Endothelial cell of umbilical vein (primary cell): ENCODE measurements around the gene KCNC1. TPM values are rescaled to one million over a fixed set of nuclear protein-coding genes. Genes with fewer than 3 reads are reported as not detected.
A peak's percentile ranks its signal among the peaks of the same experiment; 100 is the strongest.

Experiments used
- BruUV-seq: library from RNA; stranded (reverse); fragments of 400-500 nt; replicated peaks from 2 replicates; lab custom pipeline; 2021; lab: Mats Ljungman, UMichigan
- CTCF ChIA-PET: fragments of 300-600, 350-600 bp; sonication (Branson Sonifier 250); formaldehyde crosslinking; loops from one replicate; lab custom pipeline; 2021; ENCODE audit warnings: antibody characterized with exemption, inconsistent platforms; lab: Charles Lee
- POLR2A ChIA-PET: fragments of 300-600, 350-600 bp; sonication (Branson Sonifier 250); formaldehyde crosslinking; loops from one replicate; lab custom pipeline; 2021; ENCODE audit warnings: antibody characterized with exemption, inconsistent platforms; lab: Charles Lee
- DNase-seq: peaks from one replicate; pipeline ENCODE4 v3.0.0-alpha.2; 2011; ENCODE audit warnings: low read depth, low spot score
- FAIRE-seq: peaks from 2 replicates; lab custom pipeline; 2011; peaks lifted over from hg19 to GRCh38; lab: Jason Lieb, UNC
- H2AFZ ChIP-seq: 2 replicates; pipeline ENCODE4 v1.6.0; 2012; ENCODE audit warnings: low read depth, low read length, control low read depth, inconsistent platforms
- H3K27ac ChIP-seq: 2 replicates; pipeline ENCODE4 v1.5.1; 2011; ENCODE audit warnings: low read depth, mild to moderate bottlenecking, control low read depth, low read length, moderate library complexity; ENCODE audit not compliant: insufficient read depth
- H3K27me3 ChIP-seq, 2 experiments: 2 replicates each; pipeline versions ENCODE4 v1.6.0 to v1.6.1; 2011; ENCODE audit warnings: low read length in 2 of 2, mixed read lengths in 1 of 2; ENCODE audit not compliant: control insufficient read depth in 2 of 2, insufficient read depth in 2 of 2
- H3K36me3 ChIP-seq, 2 experiments: 2 replicates in 1 of 2; 3 replicates in 1 of 2; pipeline ENCODE4 v1.5.1; 2011; ENCODE audit warnings: low read length in 2 of 2, mild to moderate bottlenecking in 1 of 2, moderate library complexity in 1 of 2; ENCODE audit not compliant: control insufficient read depth in 2 of 2, insufficient read depth in 2 of 2; ENCODE audit errors: extremely low read depth in 1 of 2
- H3K4me1 ChIP-seq: 3 replicates; pipeline ENCODE4 v1.5.1; 2011; ENCODE audit warnings: mild to moderate bottlenecking, low read length; ENCODE audit not compliant: control insufficient read depth, insufficient read depth; ENCODE audit errors: extremely low read depth
- H3K4me2 ChIP-seq: 2 replicates; pipeline ENCODE4 v1.6.1; 2011; ENCODE audit warnings: low read length, control low read depth, mixed read lengths; ENCODE audit not compliant: insufficient read depth
- H3K4me3 ChIP-seq, 3 experiments: fragments of 200-600 bp in 1 of 3; sonication (generic), shearing (Covaris generic) in 1 of 3; replicated peaks in 1 of 3; 2 replicates each; pipeline ENCODE4 v1.5.1; 2011 to 2016; ENCODE audit warnings: control low read depth in 3 of 3, low read length in 3 of 3, mild to moderate bottlenecking in 2 of 3, inconsistent platforms in 1 of 3, low read depth in 1 of 3, moderate library complexity in 1 of 3; ENCODE audit not compliant: insufficient read depth in 1 of 3
- H3K79me2 ChIP-seq: 2 replicates; pipeline ENCODE4 v1.6.0; 2012; ENCODE audit warnings: low read length, inconsistent platforms; ENCODE audit not compliant: control insufficient read depth, insufficient read depth
- H3K9ac ChIP-seq: replicated peaks from 2 replicates; pipeline ENCODE3; 2011; ENCODE audit warnings: low read length, control low read depth; ENCODE audit not compliant: insufficient read depth; ENCODE audit errors: extremely low read depth
- H3K9me1 ChIP-seq: replicated peaks from 3 replicates; pipeline ENCODE4 v1.6.0; 2011; ENCODE audit warnings: mild to moderate bottlenecking, low read length; ENCODE audit not compliant: control insufficient read depth, insufficient read depth; ENCODE audit errors: extremely low read depth
- H3K9me3 ChIP-seq: replicated peaks from 2 replicates; pipeline ENCODE4 v1.5.1; 2012; ENCODE audit warnings: low read length, inconsistent platforms; ENCODE audit not compliant: control insufficient read depth, insufficient read depth
- H4K20me1 ChIP-seq: replicated peaks from 2 replicates; pipeline ENCODE3; 2011; ENCODE audit warnings: mild to moderate bottlenecking, low read length; ENCODE audit not compliant: control insufficient read depth, insufficient read depth; ENCODE audit errors: extremely low read depth
- EZH2 ChIP-seq: IDR thresholded peaks from 2 replicates; pipeline ENCODE4 v1.6.1; 2012; ENCODE audit warnings: borderline replicate concordance, low read depth, mild to moderate bottlenecking, moderate library complexity, low read length, inconsistent platforms; ENCODE audit not compliant: severe bottlenecking
- POLR2A ChIP-seq: IDR thresholded peaks from 2 replicates; pipeline ENCODE4 v1.6.1; 2012; ENCODE audit warnings: low read depth, mild to moderate bottlenecking, control low read depth, low read length
- POLR2AphosphoS5 ChIP-seq: IDR thresholded peaks from 2 replicates; pipeline ENCODE4 v1.6.1; 2012; ENCODE audit warnings: low read depth, mild to moderate bottlenecking, control low read depth, low read length, moderate library complexity; ENCODE audit not compliant: insufficient read depth
- dilution Hi-C: fragments of 300-500 bp; cut with MboI; formaldehyde crosslinking; loops from one replicate; pipeline ENCODE4 v1.15.0; 2019; ENCODE audit warnings: low sequenced_read_pairs; ENCODE audit not compliant: extremely low pct_ligation_motif_present
- intact Hi-C: fragments of 100-400 bp; cut with micrococcal nuclease; formaldehyde crosslinking; loops from one replicate; pipeline ENCODE4 v1.10.0; 2022
- polyA plus RNA-seq, 4 experiments: library from polyadenylated mRNA; depleted of rRNA in 3 of 4; stranded (reverse) in 3 of 4; unstranded in 1 of 4; fragments of >200 nt; gene quantifications; 2 replicates each; pipeline versions ENCODE4 v1.2.1 to v1.2.3, GENCODE V29; 2011 to 2012; ENCODE audit warnings: missing spikeins in 1 of 4
- total RNA-seq: library from RNA; stranded (reverse); gene quantifications from 2 replicates; pipeline ENCODE4 v1.2.3, GENCODE V29; 2021
- TF ChIP-seq, protein P1 (sequence below), 2 donors: IDR thresholded peaks; 1 replicate in 1 of 2; 2 replicates in 1 of 2; pipeline ENCODE4 v1.5.1; 2011; ENCODE audit warnings: low read length in 2 of 2, mild to moderate bottlenecking in 2 of 2, moderate library complexity in 2 of 2, control low read depth in 1 of 2, inconsistent platforms in 1 of 2, low read depth in 1 of 2; ENCODE audit not compliant: insufficient read depth in 1 of 2; ENCODE audit errors: extremely low read depth in 1 of 2
- TF ChIP-seq, protein P2 (sequence below): IDR thresholded peaks from 2 replicates; pipeline ENCODE4 v1.6.1; 2011; ENCODE audit not compliant: insufficient read depth, insufficient read length

Gene KCNC1
- total and polyA plus RNA-seq, 2 donors (not counting 3 experiments of a cell fraction or from before 2014, with no cell fraction given): not detected

DNA sequence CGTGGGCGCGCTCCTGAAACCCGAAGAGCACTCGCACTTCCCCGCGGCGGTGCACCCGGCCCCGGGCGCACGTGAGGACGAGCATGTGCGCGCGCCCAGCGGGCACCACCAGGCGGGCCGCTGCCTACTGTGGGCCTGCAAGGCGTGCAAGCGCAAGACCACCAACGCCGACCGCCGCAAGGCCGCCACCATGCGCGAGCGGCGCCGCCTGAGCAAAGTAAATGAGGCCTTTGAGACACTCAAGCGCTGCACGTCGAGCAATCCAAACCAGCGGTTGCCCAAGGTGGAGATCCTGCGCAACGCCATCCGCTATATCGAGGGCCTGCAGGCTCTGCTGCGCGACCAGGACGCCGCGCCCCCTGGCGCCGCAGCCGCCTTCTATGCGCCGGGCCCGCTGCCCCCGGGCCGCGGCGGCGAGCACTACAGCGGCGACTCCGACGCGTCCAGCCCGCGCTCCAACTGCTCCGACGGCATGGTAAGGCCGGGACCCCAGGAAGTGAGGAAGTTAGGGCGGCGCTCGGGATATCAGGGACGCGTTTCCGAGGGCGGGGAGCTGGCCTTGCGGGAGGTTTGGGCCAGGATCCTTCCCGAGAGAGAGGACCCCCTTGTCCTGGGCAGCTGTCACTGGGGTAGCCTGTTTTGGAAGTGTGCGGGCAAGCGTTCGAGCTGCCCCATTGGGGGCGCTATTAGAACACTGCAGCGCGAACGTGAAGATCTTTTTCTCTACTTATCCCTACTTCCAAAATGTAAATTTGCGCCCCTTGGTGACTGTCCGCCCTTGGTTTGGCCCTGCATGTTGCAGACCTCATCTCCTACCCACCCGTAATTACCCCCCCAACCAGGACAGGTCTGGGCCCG lies 14.4 kb upstream of the KCNC1 start:
- peak overlapping the region; percentile 30 for H2AFZ ChIP-seq
- H3K9ac ChIP-seq: no peak overlapping the region
- dilution Hi-C loops (no loop called here), intact Hi-C loops (loop anchor here (1.0 kb wide), 1 partner anchor 121 kb away; no protein-coding TSS in a partner anchor)
- CTCF ChIA-PET: interaction anchor here (1.1 to 7.8 kb wide), 5 partner anchors 11 to 119 kb away, joined by 3 to 62 read pairs (median 8); no protein-coding TSS in a partner anchor
- no peaks in the 10 kb centered on the region for H3K4me1 ChIP-seq
- H3K4me2 ChIP-seq: no peak overlapping the region
- no TSS peak for BruUV-seq
- H3K9me3 ChIP-seq: no peaks in the 10 kb centered on the region
- no peaks in the 10 kb centered on the region for H3K9me1 ChIP-seq
- H3K4me3 ChIP-seq: no peak overlapping the region
- H3K27ac ChIP-seq: no peak overlapping the region
- DNase-seq: peak; percentile 15
- no peaks in the 10 kb centered on the region for H3K36me3 ChIP-seq
- H4K20me1 ChIP-seq: no peaks in the 10 kb centered on the region
- POLR2A ChIA-PET: no interaction called here
- H3K27me3 ChIP-seq: peaks cover 69 to 75% of the 10 kb centered on the region in 2 experiments
- FAIRE-seq: no peak
- TF ChIP-seq EZH2 (peak; percentile 21), POLR2A (no peak)
- TF ChIP-seq, protein P1, sequence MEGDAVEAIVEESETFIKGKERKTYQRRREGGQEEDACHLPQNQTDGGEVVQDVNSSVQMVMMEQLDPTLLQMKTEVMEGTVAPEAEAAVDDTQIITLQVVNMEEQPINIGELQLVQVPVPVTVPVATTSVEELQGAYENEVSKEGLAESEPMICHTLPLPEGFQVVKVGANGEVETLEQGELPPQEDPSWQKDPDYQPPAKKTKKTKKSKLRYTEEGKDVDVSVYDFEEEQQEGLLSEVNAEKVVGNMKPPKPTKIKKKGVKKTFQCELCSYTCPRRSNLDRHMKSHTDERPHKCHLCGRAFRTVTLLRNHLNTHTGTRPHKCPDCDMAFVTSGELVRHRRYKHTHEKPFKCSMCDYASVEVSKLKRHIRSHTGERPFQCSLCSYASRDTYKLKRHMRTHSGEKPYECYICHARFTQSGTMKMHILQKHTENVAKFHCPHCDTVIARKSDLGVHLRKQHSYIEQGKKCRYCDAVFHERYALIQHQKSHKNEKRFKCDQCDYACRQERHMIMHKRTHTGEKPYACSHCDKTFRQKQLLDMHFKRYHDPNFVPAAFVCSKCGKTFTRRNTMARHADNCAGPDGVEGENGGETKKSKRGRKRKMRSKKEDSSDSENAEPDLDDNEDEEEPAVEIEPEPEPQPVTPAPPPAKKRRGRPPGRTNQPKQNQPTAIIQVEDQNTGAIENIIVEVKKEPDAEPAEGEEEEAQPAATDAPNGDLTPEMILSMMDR (IDR thresholded peaks at IDR 0.05; ENCODE audit: extremely low read depth in 1 of 2, insufficient read depth in 1 of 2, low read depth in 1 of 2, low read length in 2 of 2): peak; percentile 21 to 38
- no peaks in the 10 kb centered on the region for H3K79me2 ChIP-seq

DNA sequence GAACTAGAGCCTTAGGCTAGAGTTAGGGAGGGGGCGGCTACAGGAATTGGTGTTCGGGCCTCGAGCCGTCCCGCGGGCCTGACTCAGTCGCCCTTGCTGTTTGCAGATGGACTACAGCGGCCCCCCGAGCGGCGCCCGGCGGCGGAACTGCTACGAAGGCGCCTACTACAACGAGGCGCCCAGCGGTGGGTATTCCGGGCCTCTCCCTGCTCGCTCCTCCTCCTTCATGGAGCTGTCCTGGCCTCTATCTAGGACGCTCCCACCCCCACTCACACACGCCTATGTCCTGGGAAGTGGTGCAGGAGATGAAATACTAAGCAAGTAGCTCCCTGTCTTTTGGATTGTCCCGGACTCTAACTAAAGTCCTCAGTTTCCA lies 13.8 kb upstream of the KCNC1 start:
- Histone ChIP-seq H3K27me3 (peaks cover 70 to 75% of the 10 kb centered on the region in 2 experiments), H3K9me3 (no peaks in the 10 kb centered on the region), H2AFZ (no peak overlapping the region), H3K4me3 (no peak overlapping the region), H3K36me3 (no peaks in the 10 kb centered on the region), H3K4me2 (no peak overlapping the region), H4K20me1 (no peaks in the 10 kb centered on the region), H3K9me1 (no peaks in the 10 kb centered on the region), H3K9ac (no peak overlapping the region), H3K4me1 (no peaks in the 10 kb centered on the region), H3K79me2 (no peaks in the 10 kb centered on the region), H3K27ac (no peak overlapping the region)
- TF ChIP-seq, protein P1 (IDR thresholded peaks at IDR 0.05; ENCODE audit: extremely low read depth in 1 of 2, insufficient read depth in 1 of 2, low read depth in 1 of 2, low read length in 2 of 2): no peak
- TF ChIP-seq POLR2AphosphoS5: no peak
- TF ChIP-seq EZH2: peak; percentile 20
- TF ChIP-seq, protein P2, sequence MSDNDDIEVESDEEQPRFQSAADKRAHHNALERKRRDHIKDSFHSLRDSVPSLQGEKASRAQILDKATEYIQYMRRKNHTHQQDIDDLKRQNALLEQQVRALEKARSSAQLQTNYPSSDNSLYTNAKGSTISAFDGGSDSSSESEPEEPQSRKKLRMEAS: no peak
- DNase-seq: no peak
- dilution Hi-C loops (no loop called here), intact Hi-C loops (loop anchor here (1.0 kb wide), 1 partner anchor 121 kb away; no protein-coding TSS in a partner anchor)
- ChIA-PET POLR2A (no interaction called here), CTCF (interaction anchor here (1.1 to 7.8 kb wide), 3 partner anchors 10 to 120 kb away, joined by 3 to 62 read pairs (median 29); no protein-coding TSS in a partner anchor)
- FAIRE-seq: no peak
- no TSS peak for BruUV-seq
